ENCODE results near the gene KIAA0319L. TPM values are rescaled to one million over a fixed set of nuclear protein-coding genes. Genes with fewer than 3 reads are reported as not detected.

KIAA0319L gene
- polyA plus RNA-seq, 2 of the 4 experiments (the other 2 are of a cell fraction) = 18.2 to 36.9 TPM

- ChIA-PET CTCF (no interaction called here), POLR2A (no interaction called here)
- Histone ChIP-seq H3K27ac (no peak overlapping the region), H3K4me3 (no peak overlapping the region), H3K9me3 (no peaks in the 10 kb centered on the region), H3K4me1 (peaks cover 13% of the 10 kb centered on the region; the same call in 2 of the 3 replicates), H3K4me2 (no peak overlapping the region)
- no peak for DNase-seq (ENCODE audit: low read depth in 1 of 2, low spot score in 1 of 2)
- no peak for FAIRE-seq
- no peak for ATAC-seq
- TF ChIP-seq CHD2 (IDR thresholded peaks at IDR 0.05; ENCODE audit: low read length, partially characterized antibody) = no peak
- no peak for TF ChIP-seq KDM1A (IDR thresholded peaks at IDR 0.05; ENCODE audit: low read depth)
- no peak for TF ChIP-seq SREBF2 (IDR thresholded peaks at IDR 0.05)
- TF ChIP-seq RCOR1 (IDR thresholded peaks at IDR 0.05; ENCODE audit: low read depth, low read length) = no peak
- no peak for TF ChIP-seq MAX (IDR thresholded peaks at IDR 0.05)
- TF ChIP-seq HDAC2 (IDR thresholded peaks at IDR 0.05) = no peak
- TF ChIP-seq KDM5A (IDR thresholded peaks at IDR 0.05) = no peak
- TF ChIP-seq TP53 (CRISPR knock-in tag; IDR thresholded peaks at IDR 0.05) = no peak
- TF ChIP-seq GATA3 (IDR thresholded peaks at IDR 0.05; ENCODE audit: borderline replicate concordance) = no peak
- no peak for TF ChIP-seq JUN (IDR thresholded peaks at IDR 0.05)
- no peak for TF ChIP-seq ESRRA (IDR thresholded peaks at IDR 0.05; ENCODE audit: borderline replicate concordance, low read length)
- no peak for TF ChIP-seq ELK1 (IDR thresholded peaks at IDR 0.05; ENCODE audit: low read depth, low read length)
- TF ChIP-seq, protein P1, sequence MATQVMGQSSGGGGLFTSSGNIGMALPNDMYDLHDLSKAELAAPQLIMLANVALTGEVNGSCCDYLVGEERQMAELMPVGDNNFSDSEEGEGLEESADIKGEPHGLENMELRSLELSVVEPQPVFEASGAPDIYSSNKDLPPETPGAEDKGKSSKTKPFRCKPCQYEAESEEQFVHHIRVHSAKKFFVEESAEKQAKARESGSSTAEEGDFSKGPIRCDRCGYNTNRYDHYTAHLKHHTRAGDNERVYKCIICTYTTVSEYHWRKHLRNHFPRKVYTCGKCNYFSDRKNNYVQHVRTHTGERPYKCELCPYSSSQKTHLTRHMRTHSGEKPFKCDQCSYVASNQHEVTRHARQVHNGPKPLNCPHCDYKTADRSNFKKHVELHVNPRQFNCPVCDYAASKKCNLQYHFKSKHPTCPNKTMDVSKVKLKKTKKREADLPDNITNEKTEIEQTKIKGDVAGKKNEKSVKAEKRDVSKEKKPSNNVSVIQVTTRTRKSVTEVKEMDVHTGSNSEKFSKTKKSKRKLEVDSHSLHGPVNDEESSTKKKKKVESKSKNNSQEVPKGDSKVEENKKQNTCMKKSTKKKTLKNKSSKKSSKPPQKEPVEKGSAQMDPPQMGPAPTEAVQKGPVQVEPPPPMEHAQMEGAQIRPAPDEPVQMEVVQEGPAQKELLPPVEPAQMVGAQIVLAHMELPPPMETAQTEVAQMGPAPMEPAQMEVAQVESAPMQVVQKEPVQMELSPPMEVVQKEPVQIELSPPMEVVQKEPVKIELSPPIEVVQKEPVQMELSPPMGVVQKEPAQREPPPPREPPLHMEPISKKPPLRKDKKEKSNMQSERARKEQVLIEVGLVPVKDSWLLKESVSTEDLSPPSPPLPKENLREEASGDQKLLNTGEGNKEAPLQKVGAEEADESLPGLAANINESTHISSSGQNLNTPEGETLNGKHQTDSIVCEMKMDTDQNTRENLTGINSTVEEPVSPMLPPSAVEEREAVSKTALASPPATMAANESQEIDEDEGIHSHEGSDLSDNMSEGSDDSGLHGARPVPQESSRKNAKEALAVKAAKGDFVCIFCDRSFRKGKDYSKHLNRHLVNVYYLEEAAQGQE (IDR thresholded peaks at IDR 0.05) = no peak
- no peak for TF ChIP-seq POLR2AphosphoS2 (conservative IDR thresholded peaks at IDR 0.05; ENCODE audit: low read length)
- TF ChIP-seq NPAS2 (CRISPR knock-in tag; IDR thresholded peaks at IDR 0.05; ENCODE audit: borderline replicate concordance) = no peak
Observed at GRCh38 chr1:35507947-35508346, 49.3 kb downstream of the KIAA0319L start.

DNA sequence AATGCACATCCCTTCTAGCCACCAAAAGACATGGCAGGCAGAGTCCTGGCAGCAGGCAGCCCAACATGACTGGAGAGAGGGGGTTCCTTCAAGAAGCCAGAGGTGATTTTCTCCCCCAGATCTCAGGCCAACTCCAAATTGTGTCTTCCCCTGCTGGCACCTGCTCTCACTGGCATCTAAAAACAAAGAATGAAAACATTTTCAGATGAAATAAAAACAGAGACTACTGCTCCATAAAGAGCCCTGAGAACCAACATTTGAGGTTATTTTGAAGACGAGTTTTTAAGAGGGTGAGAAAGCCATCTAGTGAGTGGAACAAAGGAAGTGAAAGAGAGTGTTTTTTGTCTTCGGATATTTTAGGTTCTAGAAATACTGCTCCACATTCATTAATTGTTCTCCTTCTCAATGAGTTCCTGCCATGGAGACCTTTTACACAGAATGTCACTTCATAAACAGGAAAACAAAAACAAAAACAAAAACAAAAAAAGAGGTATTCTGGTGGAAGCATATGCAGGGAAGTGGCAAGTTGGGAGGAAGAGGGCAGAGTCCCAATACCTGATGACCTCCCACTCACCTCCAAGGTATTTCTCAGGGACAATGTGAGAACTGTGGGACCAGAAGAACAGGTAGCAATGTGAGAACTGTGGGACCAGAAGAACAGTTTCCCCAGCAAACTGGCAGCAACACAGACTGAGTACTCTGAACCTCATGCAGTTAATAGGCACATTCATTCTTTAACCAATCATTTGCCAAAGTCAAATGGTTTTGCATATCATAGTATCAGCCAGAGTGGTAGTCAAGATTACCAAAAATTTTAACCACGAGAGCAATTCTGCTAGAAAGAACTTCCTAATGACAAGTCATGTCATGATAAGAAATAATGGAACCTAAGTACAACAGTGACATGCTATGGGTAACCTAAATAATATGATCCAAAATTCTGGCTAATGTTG, 50.0 kb downstream of the KIAA0319L start:
- ATAC-seq = no peak
- H3K4me3 ChIP-seq = no peak overlapping the region
- H3K4me1 ChIP-seq = peaks cover 13% of the 10 kb centered on the region; the same call in 2 of the 3 replicates
- DNase-seq (ENCODE audit: low read depth in 1 of 2, low spot score in 1 of 2) = no peak
- CTCF ChIA-PET = interaction anchor here (1.3 kb wide), 1 partner anchor 220 kb away, joined by 4 read pairs; no protein-coding TSS in a partner anchor
- no peak for FAIRE-seq
- H3K4me2 ChIP-seq = no peak overlapping the region
- POLR2A ChIA-PET = no interaction called here
- WGBS (ENCODE audit: missing lambda C conversion rate) = 89% methylated on average over 3 of the region's 3 CpGs
- no peak overlapping the region for H3K27ac ChIP-seq
- no peaks in the 10 kb centered on the region for H3K9me3 ChIP-seq
- no peak for TF ChIP-seq RFX5 (IDR thresholded peaks at IDR 0.05)
- no peak for TF ChIP-seq POLR2AphosphoS2 (conservative IDR thresholded peaks at IDR 0.05; ENCODE audit: low read length)
- no peak for TF ChIP-seq NPAS2 (CRISPR knock-in tag; IDR thresholded peaks at IDR 0.05; ENCODE audit: borderline replicate concordance)
- TF ChIP-seq TP53 (CRISPR knock-in tag; IDR thresholded peaks at IDR 0.05) = no peak
- TF ChIP-seq ATOH8 (CRISPR knock-in tag; IDR thresholded peaks at IDR 0.05; ENCODE audit: low read depth) = no peak
- no peak for TF ChIP-seq MAX (IDR thresholded peaks at IDR 0.05)
- TF ChIP-seq POLR2A (IDR thresholded peaks at IDR 0.05; ENCODE audit: low read length) = no peak
- TF ChIP-seq NFE2L2 (conservative IDR thresholded peaks at IDR 0.05; ENCODE audit: low read length) = no peak
- TF ChIP-seq EP300 (IDR thresholded peaks at IDR 0.05) = no peak
- TF ChIP-seq, protein P2, sequence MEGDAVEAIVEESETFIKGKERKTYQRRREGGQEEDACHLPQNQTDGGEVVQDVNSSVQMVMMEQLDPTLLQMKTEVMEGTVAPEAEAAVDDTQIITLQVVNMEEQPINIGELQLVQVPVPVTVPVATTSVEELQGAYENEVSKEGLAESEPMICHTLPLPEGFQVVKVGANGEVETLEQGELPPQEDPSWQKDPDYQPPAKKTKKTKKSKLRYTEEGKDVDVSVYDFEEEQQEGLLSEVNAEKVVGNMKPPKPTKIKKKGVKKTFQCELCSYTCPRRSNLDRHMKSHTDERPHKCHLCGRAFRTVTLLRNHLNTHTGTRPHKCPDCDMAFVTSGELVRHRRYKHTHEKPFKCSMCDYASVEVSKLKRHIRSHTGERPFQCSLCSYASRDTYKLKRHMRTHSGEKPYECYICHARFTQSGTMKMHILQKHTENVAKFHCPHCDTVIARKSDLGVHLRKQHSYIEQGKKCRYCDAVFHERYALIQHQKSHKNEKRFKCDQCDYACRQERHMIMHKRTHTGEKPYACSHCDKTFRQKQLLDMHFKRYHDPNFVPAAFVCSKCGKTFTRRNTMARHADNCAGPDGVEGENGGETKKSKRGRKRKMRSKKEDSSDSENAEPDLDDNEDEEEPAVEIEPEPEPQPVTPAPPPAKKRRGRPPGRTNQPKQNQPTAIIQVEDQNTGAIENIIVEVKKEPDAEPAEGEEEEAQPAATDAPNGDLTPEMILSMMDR (IDR thresholded peaks at IDR 0.05) = no peak
- TF ChIP-seq EHMT2 (IDR thresholded peaks at IDR 0.05; ENCODE audit: low read depth) = no peak
